ENCODE results near the gene QRICH1.

The QRICH1 gene

GRCh38 chr3:49019941-49020329 lies 73.9 kb downstream of the QRICH1 start:
- DNase-seq (ENCODE audit: low read depth) = no peak
- H3K4me3 ChIP-seq (ENCODE audit: low read depth, low read length) = peak overlapping the region; percentile 94
- TF ChIP-seq CTCF (IDR thresholded peaks at IDR 0.05; ENCODE audit: insufficient read depth, low read depth, low read length, missing control alignments) = no peak

DNA sequence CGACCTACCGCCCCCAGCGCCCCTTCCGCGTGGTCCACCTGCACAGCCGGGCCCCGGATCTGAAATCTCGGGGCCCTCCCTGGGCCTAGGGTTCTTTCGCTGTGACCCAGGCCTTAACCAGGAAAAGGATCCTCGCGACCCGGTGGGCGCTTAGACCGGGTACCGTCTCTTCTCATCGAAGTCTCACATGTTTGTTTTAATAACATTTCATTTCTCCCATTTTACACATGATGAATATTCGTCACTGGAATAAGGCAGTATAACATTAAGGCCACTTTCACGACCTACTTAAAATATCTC lies 75.2 kb downstream of the QRICH1 start:
- no peak for TF ChIP-seq CTCF (IDR thresholded peaks at IDR 0.05; ENCODE audit: insufficient read depth, low read depth, low read length, missing control alignments)
- no peak for DNase-seq (ENCODE audit: low read depth)

GRCh38 chr3:49017971-49018706 lies 75.7 kb downstream of the QRICH1 start, which contains the start of gene DALRD3:
DALRD3 (minus strand) TSS chr3:49018580; CDS start chr3:49018564, 16 bp downstream.
- peak within 1 kb of the TSS; percentile 94 for H3K4me3 ChIP-seq (ENCODE audit: low read depth, low read length)
- TF ChIP-seq CTCF (IDR thresholded peaks at IDR 0.05; ENCODE audit: insufficient read depth, low read depth, low read length, missing control alignments) = no peak
- DNase-seq (ENCODE audit: low read depth) = peak; percentile 88

More for the DNA sequence above, 75.2 kb downstream of the QRICH1 start:
- H3K4me3 ChIP-seq (ENCODE audit: low read depth, low read length) = peak overlapping the region; percentile 94

DNA sequence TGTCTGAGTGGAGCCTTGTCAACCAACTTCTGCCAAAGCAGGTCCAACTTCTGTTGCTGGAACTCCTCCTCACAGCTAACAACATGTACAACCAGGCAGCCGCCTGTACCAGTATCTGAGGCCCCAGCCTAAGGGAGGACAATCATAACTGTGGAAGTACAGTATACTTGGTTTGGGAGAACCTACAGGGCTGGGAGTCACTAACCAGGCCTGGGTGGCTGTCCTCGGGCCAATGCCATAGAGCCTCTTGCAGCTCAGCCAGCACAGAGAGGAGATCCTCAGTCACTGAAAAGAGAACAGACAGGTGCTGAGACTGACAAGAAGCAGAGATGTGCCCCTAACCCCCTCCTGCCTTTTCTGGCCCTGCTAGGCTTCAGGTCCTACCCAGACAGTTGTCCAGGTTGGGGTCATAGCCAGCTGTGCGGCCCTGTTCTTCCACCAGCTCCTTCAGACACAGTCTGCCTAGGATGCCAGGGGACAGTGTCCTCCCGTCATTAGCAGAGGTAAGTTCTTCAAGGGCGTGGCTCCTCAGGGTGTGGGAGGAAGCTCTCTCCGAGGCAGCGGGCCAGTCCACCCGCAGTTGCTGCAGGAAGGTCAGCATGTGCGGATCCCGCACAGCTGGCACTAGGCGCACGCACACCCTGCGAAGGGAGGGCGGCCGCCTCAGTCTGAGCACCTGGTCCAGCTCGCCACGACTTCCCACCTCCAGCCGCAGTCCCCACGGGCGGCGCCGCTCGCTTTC lies 76.5 kb downstream of the QRICH1 start:
- no peak for TF ChIP-seq CTCF (IDR thresholded peaks at IDR 0.05; ENCODE audit: insufficient read depth, low read depth, low read length, missing control alignments)
- H3K4me3 ChIP-seq (ENCODE audit: low read depth, low read length) = peak overlapping the region; percentile 94
- no peak for DNase-seq (ENCODE audit: low read depth)

DNA sequence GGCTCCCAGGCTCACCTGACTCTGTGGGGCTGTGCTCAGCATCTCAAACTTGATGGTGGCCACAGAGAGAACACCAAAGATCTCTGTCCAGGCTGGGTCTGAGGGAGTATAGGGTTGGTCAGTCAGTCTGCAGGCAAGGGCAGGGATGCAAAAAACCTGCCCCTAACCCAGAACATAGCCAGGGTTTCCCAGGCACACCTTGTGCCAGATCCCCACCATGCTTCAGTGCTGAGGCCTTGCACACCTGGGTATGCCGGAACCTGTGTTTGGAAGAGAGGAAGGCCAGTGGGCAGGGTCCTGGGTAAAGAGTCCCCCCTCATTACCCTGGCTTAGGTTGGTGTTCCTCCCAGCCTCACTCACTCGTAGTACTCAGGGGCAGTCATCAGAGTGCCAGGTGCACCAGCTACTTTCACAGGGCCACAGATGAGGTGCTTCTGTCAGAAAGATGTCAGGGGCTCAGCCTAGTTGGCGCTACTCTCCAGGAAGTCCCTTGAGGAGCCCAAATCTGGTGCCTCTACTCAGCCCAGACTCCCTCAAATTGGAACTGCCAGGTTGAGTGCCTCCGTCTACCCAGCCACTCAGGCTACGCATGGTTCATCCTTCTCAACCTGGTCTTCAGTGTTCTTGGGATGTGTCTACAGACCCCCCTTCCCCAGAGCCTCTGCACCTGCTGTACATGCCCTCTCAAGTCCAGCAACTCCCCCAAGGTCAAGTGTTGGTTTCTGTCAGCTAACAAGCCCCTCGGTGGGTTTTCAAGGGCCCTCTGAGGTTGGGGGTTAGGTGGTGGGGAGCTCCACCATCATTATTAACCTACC lies 77.2 kb downstream of the QRICH1 start:
- no peak overlapping the region for H3K4me3 ChIP-seq (ENCODE audit: low read depth, low read length)
- DNase-seq (ENCODE audit: low read depth) = no peak
- no peak for TF ChIP-seq CTCF (IDR thresholded peaks at IDR 0.05; ENCODE audit: insufficient read depth, low read depth, low read length, missing control alignments)

- no peak overlapping the region for H3K4me3 ChIP-seq (ENCODE audit: low read depth, low read length)
- DNase-seq (ENCODE audit: low read depth) = no peak
- no peak for TF ChIP-seq CTCF (IDR thresholded peaks at IDR 0.05; ENCODE audit: insufficient read depth, low read depth, low read length, missing control alignments)
These were observed 78.1 kb downstream of the QRICH1 start for GRCh38 chr3:49015765-49016164.

All from GM12865 (cell line).